SK-N-MC (cell line): Measurements from ENCODE around the gene AKAP13.

Experiments
- DNase-seq: peaks from one replicate; pipeline ENCODE4 v3.0.0-alpha.2; 2011; ENCODE audit warnings: low read depth, low spot score
- H3K27ac ChIP-seq: fragments of 200-600 bp; sonication (generic); 2 replicates; pipeline ENCODE4 v1.5.1; 2016; ENCODE audit warnings: mixed run types
- H3K36me3 ChIP-seq: fragments of 200-600 bp; sonication (generic); 2 replicates; pipeline ENCODE4 v1.6.1; 2017; ENCODE audit warnings: antibody characterized with exemption, low read length, mixed read lengths; ENCODE audit not compliant: insufficient read depth
- H3K4me3 ChIP-seq: fragments of 200-600 bp; sonication (generic); 2 replicates; pipeline ENCODE4 v1.5.1; 2016
- H3K9ac ChIP-seq: fragments of 200-600 bp; sonication (generic); 2 replicates; pipeline ENCODE4 v1.8.0; 2017; ENCODE audit warnings: mixed run types, mixed read lengths; ENCODE audit not compliant: insufficient read length
- H3K9me3 ChIP-seq: fragments of 200-600 bp; sonication (generic); 2 replicates; pipeline ENCODE4 v1.6.1; 2017; ENCODE audit warnings: low read depth, mild to moderate bottlenecking, antibody characterized with exemption, low read length, moderate library complexity, mixed read lengths
- EZH2 ChIP-seq: fragments of 200-600 bp; sonication (generic); IDR thresholded peaks from one replicate; pipeline ENCODE4 v1.6.1; 2017; ENCODE audit warnings: antibody characterized with exemption
- FOXP2 ChIP-seq: optimal IDR thresholded peaks from 2 replicates; pipeline ENCODE3; 2011; ENCODE audit warnings: mild to moderate bottlenecking, moderate library complexity; ENCODE audit not compliant: insufficient read depth; ENCODE audit errors: extremely low read length, control extremely low read depth
- POLR2AphosphoS5 ChIP-seq: IDR thresholded peaks from 2 replicates; pipeline ENCODE4 v1.6.1; 2012; ENCODE audit warnings: mild to moderate bottlenecking, low read depth, low read length, borderline replicate concordance

Gene AKAP13

GRCh38 chr15:85745023-85745422 is 364.6 kb downstream of the AKAP13 start:
- peaks cover 27% of the 10 kb centered on the region; the same call in 1 of the 2 replicates for H3K36me3 ChIP-seq
- H3K9ac ChIP-seq: no peak overlapping the region
- H3K27ac ChIP-seq: no peak overlapping the region
- no peaks in the 10 kb centered on the region for H3K9me3 ChIP-seq
- TF ChIP-seq POLR2AphosphoS5: no peak
- TF ChIP-seq EZH2: no peak
- TF ChIP-seq FOXP2: no peak
- no peak overlapping the region for H3K4me3 ChIP-seq
- DNase-seq: no peak

GRCh38 chr15:85745525-85746150 is 365.2 kb downstream of the AKAP13 start:
- Histone ChIP-seq H3K36me3 (peaks cover 23% of the 10 kb centered on the region; the same call in 1 of the 2 replicates), H3K27ac (no peak overlapping the region), H3K4me3 (no peak overlapping the region), H3K9ac (no peak overlapping the region), H3K9me3 (no peaks in the 10 kb centered on the region)
- TF ChIP-seq EZH2 (no peak), POLR2AphosphoS5 (no peak), FOXP2 (no peak)
- DNase-seq: no peak

GRCh38 chr15:85746641-85747040 is 366.2 kb downstream of the AKAP13 start:
- Histone ChIP-seq H3K27ac (no peak overlapping the region), H3K9me3 (no peaks in the 10 kb centered on the region), H3K9ac (no peak overlapping the region), H3K4me3 (no peak overlapping the region), H3K36me3 (peaks cover 23% of the 10 kb centered on the region; the same call in 1 of the 2 replicates)
- TF ChIP-seq POLR2AphosphoS5: no peak
- TF ChIP-seq EZH2: no peak
- no peak for TF ChIP-seq FOXP2
- DNase-seq: no peak

GRCh38 chr15:85748176-85748575 is 367.8 kb downstream of the AKAP13 start:
- DNase-seq: no peak
- Histone ChIP-seq H3K9me3 (no peaks in the 10 kb centered on the region), H3K4me3 (no peak overlapping the region), H3K9ac (no peak overlapping the region), H3K36me3 (peaks cover 23% of the 10 kb centered on the region; the same call in 1 of the 2 replicates), H3K27ac (no peak overlapping the region)
- TF ChIP-seq FOXP2 (no peak), POLR2AphosphoS5 (no peak)

GRCh38 chr15:85748729-85749128 is 368.3 kb downstream of the AKAP13 start:
- H3K9me3 ChIP-seq: no peaks in the 10 kb centered on the region
- no peak overlapping the region for H3K9ac ChIP-seq
- H3K27ac ChIP-seq: no peak overlapping the region
- TF ChIP-seq EZH2 (no peak), POLR2AphosphoS5 (no peak), FOXP2 (no peak)
- H3K4me3 ChIP-seq: no peak overlapping the region
- no peak for DNase-seq
- peaks cover 21% of the 10 kb centered on the region; the same call in 1 of the 2 replicates for H3K36me3 ChIP-seq

- Histone ChIP-seq H3K9ac (no peak overlapping the region), H3K27ac (no peak overlapping the region), H3K4me3 (no peak overlapping the region), H3K36me3 (peaks cover 16% of the 10 kb centered on the region; the same call in 1 of the 2 replicates), H3K9me3 (no peaks in the 10 kb centered on the region)
- TF ChIP-seq EZH2 (no peak), FOXP2 (no peak), POLR2AphosphoS5 (no peak)
- no peak for DNase-seq
Observed at GRCh38 chr15:85749261-85750151, 369.1 kb downstream of the AKAP13 start.

- Histone ChIP-seq H3K4me3 (no peak overlapping the region), H3K36me3 (peaks cover 5% of the 10 kb centered on the region; the same call in 1 of the 2 replicates), H3K27ac (no peak overlapping the region), H3K9ac (no peak overlapping the region), H3K9me3 (no peaks in the 10 kb centered on the region)
- TF ChIP-seq POLR2AphosphoS5 (no peak), EZH2 (no peak)
- no peak for DNase-seq
Observed at GRCh38 chr15:85750319-85751290, 370.2 kb downstream of the AKAP13 start.
